ENCODE measurements around the gene LTBP1.
A peak's percentile ranks its signal among the peaks of the same experiment; 100 is the strongest.

Gene LTBP1

GRCh38 chr2:33196700-33197099, 249.9 kb downstream of the LTBP1 start:
- no peak for TF ChIP-seq CTCF (IDR thresholded peaks at IDR 0.05; ENCODE audit: low read depth, low read length)

GRCh38 chr2:33197198-33197938, 250.6 kb downstream of the LTBP1 start:
- TF ChIP-seq CTCF (IDR thresholded peaks at IDR 0.05; ENCODE audit: low read depth, low read length) = no peak
- DNase-seq (ENCODE audit: extremely low read depth, low read depth) = no peak

More at GRCh38 chr2:33196700-33197099, 249.9 kb downstream of the LTBP1 start:
- no peak for DNase-seq (ENCODE audit: extremely low read depth, low read depth)

DNA sequence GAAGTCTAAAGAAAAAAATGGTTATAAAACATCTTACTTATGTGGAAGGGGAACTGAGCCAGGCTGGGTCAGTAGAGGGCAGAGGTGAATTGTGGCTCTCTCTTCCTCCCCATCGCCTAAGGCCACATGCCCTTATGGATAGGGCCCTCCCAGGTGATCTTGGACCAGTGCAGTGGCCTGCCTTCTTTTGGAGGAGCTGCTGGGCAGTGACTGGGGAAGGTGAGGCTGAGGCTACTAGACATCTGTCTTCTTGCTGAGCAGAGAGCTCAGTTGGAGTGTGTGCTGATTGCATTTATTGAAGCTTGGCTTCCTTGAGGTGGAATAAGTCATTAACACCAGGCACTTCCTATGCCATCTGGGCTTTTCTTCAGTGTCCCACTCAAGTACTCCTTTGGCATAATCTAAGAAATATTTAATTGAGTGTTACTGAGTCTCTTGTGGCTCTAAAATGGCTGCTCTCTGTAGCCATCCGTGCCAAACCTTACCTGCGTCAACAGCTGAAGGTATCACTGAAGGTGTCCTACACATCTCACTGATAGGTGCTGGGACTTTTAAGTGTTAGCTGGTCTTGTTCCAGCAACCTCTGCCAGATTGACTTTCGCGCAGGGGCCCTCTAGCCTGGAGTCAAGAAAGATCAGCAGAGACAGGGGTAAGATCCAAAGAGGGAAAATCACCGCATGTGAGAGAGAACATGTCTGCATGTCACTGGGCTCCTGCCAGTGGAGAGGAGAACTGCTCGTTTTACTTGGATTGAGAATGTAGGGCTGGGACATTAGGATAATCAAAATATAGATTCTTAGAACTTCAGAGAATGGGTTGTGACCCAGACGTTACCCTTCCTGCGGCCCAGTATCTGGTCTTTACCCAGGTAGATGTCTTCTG, 256.1 kb downstream of the LTBP1 start:
- TF ChIP-seq CTCF (IDR thresholded peaks at IDR 0.05; ENCODE audit: low read depth, low read length) = no peak
- DNase-seq (ENCODE audit: extremely low read depth, low read depth) = no peak

GRCh38 chr2:33204945-33205344, 258.2 kb downstream of the LTBP1 start:
- no peak for DNase-seq (ENCODE audit: extremely low read depth, low read depth)

GRCh38 chr2:33205693-33206434, 259.1 kb downstream of the LTBP1 start:
- DNase-seq (ENCODE audit: extremely low read depth, low read depth) = peak; percentile 70

More at GRCh38 chr2:33204945-33205344, 258.2 kb downstream of the LTBP1 start:
- TF ChIP-seq CTCF (IDR thresholded peaks at IDR 0.05; ENCODE audit: low read depth, low read length) = no peak

GRCh38 chr2:33207151-33207740, 260.5 kb downstream of the LTBP1 start:
- no peak for DNase-seq (ENCODE audit: extremely low read depth, low read depth)
- TF ChIP-seq CTCF (IDR thresholded peaks at IDR 0.05; ENCODE audit: low read depth, low read length) = no peak

More at GRCh38 chr2:33205693-33206434, 259.1 kb downstream of the LTBP1 start:
- TF ChIP-seq CTCF (IDR thresholded peaks at IDR 0.05; ENCODE audit: low read depth, low read length) = no peak
